GM10266 (cell line): ENCODE data around the gene MVK.

ENCODE experiments used
- DNase-seq: peaks from one replicate; pipeline ENCODE4 v3.0.0; 2012; ENCODE audit errors: extremely low spot score
- CTCF ChIP-seq: IDR thresholded peaks from 2 replicates; pipeline ENCODE4 v1.5.1; 2012; ENCODE audit warnings: mild to moderate bottlenecking, low read depth; ENCODE audit not compliant: control insufficient read depth, insufficient read depth; ENCODE audit errors: missing control alignments

The MVK gene

GRCh38 chr12:109559601-109560000 lies 14.0 kb upstream of the MVK start:
- no peak for DNase-seq
- no peak for TF ChIP-seq CTCF

- no peak for DNase-seq
- no peak for TF ChIP-seq CTCF
These were observed 12.5 kb upstream of the MVK start for GRCh38 chr12:109560867-109561710.

- TF ChIP-seq CTCF, result no peak
- no peak for DNase-seq
These were observed 11.9 kb upstream of the MVK start for GRCh38 chr12:109561711-109562030.

- no peak for DNase-seq
- no peak for TF ChIP-seq CTCF
These were observed 10.7 kb upstream of the MVK start for GRCh38 chr12:109562871-109563270.

GRCh38 chr12:109563291-109564284 lies 10.0 kb upstream of the MVK start:
- DNase-seq, result no peak
- no peak for TF ChIP-seq CTCF

GRCh38 chr12:109566424-109566823 lies 7.2 kb upstream of the MVK start:
- TF ChIP-seq CTCF, result no peak
- DNase-seq, result no peak
